OCI-M2 (cell line): ENCODE results near the gene CCDC40.
"Not testable (repeated sequence)": the region's sequence is repeated elsewhere in the genome, so short reads cannot be mapped to it uniquely, and the experiment has no call there.

ENCODE experiments used
- DNase-seq: peaks from one replicate; lab custom pipeline; 2025; ENCODE audit not compliant: unreplicated experiment; lab: John Stamatoyannopoulos, UW

The CCDC40 gene

DNA sequence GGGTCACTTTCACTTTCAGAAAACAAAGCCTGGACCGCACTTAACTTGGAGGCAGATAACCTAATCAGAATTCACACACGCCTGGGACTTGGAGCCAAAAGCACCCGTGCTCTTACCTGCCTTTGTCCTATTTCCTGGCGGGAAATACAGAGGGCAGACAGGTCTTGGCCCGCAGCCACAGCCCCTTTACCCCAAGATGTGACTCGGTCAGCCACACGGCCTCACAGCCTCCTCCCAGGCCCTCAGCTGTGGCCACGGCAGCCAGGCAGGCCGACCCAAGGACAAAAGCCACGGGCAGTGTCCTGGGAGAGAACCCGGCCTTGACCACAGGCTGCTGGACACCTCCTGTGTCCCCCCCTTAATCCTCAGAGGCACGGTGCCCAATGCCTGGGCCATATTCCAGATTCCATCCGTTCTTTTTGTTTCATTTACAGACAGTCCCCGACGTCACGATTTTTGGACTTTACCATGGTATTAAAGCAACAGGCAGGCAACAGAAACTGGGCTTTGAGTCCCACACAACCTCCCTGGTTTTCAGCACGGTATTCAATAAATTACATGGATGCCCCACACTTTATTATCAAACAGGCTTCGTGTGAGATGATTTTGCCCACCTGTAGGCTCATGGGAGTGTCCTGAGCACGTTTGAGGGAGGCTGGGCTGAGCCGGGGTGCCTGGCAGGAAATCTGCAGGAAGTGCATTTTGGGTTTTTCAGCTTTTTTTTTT is 34.8 kb downstream of the CCDC40 start:
- DNase-seq = no peak

DNA sequence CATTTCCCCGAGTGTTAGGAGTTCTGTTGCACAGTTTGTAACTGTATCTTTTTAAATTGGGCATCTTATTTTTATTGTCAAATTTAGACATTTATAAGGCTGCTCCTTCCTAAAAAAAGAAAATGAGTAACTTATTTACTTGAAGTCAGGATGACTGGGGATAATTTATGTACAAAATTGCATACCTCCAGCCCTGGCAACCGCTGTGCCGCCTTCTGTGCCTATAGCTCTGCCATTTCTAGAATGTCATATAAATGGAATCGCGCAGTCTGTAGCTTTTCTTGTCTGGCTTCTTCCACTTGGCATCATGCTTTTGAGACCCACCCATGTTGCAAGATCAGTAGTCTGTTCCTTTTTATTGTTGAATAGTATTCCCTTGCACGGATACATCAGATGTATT is 36.0 kb downstream of the CCDC40 start:
- no peak for DNase-seq

DNA sequence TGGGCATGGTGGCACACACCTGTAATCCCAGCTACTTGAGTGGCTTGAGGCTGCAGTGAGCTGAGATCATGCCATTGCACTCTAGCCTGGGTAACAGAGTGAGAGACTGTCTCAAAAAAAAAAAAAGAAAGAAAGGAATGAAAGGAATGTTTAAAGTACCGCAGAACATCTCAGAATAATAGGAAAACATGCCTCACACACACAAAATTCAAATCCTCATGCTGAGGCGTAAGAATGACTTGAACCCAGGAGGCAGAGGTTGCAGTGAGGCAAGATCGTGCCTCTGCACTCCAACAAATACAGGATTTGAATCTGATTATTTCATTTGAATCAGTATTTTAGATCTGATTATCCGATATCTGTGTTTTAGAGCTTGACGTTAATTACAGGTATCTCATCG is 43.6 kb downstream of the CCDC40 start:
- no peak for DNase-seq

DNA sequence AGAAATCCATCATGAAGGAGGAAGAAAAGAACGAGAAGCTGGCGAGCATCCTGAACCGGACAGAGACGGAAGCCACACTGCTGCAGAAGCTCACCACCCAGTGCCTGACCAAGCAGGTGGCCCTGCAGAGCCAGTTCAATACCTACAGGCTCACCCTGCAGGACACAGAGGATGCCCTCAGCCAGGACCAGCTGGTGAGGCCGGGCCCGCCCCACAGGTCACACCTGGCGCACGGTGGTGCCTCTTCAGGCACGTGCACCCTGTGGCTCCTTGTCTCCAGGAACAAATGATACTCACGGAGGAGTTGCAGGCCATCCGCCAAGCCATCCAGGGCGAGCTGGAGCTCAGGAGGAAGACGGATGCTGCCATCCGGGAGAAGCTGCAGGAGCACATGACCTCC is 45.2 kb downstream of the CCDC40 start:
- no peak for DNase-seq

DNA sequence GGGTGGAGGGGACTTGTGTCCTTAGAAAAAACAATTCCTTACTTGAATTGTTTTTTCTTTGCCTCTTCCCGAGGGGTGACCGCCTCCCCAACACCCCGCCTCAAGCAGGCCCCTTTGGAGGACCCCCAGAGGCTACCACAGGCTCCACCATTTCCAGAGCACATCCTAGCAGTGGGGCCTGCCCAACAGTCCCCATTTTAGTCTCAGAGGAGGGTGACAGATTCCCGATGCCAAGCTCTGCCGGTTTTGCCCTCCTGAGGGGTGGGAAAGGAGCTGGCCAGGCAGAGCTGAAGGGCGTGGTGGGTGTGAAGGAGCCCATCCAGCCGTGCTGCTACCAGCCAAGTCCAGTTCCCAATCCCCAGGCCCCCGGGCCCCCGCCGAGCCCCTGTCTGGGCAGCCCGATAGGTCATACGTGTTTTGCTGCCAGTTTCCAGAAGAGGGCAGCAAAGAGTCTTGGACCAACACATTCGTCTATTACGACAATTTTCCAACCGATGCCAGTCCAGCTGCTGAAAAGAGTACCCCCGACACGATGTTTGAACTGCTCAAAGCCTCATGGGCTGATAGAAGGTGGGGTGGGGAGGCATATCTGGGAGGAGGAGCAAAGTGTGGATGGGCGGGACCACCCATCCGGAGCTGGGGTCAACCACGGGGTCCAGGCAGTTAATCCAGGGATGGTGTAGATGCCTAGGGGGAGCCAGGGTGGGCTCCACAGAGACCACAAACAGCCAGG is 46.1 kb downstream of the CCDC40 start:
- peak; percentile 25 for DNase-seq

DNA sequence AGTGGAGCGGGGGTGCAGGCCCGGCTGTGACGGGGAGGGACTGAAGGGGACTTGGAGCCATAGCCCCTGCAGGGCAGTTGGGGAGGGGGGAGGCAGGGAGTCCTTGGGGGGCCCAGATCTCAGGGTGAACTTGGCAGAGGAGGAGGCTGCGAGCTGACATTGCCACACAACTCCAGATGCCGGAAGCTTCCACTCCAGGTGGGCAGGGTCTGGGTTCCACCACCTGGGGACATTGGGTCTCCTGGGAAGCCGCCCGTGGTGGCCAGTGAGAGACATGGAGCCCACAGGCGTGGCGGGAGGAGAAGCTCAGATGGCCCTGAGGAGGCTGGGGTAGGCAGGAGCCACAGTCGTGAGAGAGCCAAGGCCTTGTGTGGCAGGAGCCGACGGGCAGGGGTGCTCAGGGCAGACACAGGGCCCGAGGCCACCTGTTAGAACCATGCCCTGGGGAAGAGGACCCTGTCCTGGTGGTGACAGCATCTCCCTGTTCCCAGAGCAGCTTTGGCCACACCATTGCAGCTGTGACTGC is 46.8 kb downstream of the CCDC40 start:
- DNase-seq = no peak

DNA sequence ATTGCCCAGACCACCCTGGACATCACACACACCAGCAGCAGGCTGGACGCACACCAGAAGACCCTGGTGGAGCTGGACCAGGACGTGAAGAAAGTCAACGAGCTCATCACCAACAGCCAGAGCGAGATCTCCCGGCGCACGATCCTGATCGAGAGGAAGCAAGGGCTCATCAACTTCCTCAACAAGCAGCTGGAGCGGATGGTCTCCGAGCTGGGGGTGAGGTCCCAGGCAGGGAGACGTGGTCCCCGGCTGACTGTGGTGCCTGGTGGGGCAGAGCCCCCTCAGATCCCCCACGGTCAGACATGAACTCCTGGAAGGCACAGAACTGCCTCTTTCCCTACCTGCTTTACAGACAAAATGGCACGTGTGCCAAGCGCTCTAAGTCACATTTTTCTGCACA is 48.3 kb downstream of the CCDC40 start:
- DNase-seq = no peak

DNA sequence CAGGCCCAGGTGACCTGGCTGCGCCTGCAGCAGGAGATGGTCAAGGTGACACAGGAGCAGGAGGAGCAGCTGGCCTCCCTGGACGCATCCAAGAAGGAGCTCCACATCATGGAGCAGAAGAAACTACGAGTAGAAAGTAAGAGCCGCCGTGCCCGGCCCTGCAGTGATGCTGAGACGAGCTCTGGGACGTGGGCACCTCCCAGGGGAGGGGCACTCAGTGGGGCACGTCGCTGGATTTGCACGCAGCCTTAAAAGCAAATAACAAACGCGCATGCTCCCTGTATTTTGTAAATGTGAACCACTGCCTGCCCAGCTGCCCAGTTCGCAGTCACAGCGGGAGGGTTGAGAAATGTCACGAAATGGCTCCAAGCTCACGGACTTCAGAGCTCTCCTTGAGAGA is 49.6 kb downstream of the CCDC40 start:
- no peak for DNase-seq

DNA sequence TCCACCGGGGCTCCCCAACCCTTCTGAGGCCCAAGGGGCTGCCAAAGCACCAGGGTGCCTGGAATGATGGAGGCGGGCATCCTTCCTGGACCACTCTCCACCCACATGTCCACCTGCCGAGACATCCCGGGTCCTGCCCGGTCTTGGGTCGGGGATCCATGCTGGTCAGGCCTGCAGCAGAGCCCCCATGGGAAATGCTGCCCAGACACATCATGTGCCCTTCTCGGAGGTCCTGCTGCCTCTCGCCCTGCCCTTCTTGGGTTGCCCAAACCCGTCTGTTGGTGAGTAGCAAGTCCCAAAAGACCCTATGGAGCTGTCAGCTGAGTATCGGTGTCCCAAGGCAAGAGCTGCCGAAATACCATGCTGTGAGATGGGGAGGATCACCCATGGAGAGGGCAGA is 50.2 kb downstream of the CCDC40 start:
- DNase-seq = no peak

DNA sequence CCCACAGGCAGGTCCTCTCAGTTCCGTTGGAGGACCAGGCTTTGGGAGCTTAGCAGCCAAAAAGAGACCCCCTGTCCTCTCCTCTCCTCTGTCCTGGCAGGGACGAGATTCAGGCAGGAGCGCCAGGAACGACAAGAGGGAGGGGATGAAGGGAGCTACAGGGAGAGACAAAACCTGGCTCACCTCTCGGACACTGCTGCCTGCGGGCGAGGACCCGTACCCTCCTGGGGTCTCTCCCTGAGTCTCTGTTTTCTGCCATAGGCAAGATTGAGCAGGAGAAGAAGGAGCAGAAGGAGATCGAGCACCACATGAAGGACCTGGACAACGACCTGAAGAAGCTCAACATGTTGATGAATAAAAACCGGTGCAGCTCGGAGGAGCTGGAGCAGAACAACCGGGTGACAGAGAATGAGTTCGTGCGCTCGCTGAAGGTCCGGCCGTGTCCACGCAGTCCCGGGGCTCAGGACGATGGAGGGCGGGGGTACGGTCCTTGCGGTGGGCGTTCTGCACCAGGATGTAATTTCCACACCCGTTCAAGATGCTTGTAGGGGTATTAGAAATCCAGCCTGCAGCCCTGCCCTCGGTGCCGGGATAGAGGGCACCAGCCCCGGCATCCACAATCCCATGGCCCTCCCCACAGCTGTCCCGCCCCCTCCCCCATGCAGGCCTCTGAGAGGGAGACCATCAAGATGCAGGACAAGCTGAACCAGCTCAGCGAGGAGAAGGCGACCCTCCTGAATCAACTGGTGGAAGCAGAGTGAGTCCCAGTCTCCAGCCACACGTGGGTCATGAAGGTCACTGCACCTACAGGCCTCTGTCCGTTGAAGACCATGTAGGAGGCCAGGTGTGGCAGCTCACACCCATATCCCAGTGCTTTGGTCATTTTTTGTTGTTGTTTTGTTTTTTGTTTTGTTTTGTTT is 51.2 kb downstream of the CCDC40 start:
- DNase-seq = no peak

DNA sequence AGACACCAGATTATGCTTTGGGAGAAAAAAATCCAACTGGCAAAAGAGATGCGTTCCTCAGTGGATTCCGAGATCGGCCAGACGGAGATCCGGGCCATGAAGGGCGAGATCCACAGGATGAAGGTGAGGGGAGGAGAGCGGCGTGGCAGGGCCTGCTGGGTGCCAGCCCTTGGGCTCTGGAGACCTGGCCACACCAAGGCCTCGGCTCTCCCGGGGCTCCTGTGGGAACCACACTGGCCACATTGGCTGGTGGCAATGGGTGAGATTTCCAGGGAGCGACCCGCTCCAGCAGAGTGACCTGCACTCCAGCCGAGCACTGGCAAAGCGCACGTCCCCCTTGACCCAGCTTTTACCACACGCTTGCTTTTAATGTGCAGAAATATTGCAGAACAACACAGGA is 53.3 kb downstream of the CCDC40 start:
- DNase-seq = no peak

DNA sequence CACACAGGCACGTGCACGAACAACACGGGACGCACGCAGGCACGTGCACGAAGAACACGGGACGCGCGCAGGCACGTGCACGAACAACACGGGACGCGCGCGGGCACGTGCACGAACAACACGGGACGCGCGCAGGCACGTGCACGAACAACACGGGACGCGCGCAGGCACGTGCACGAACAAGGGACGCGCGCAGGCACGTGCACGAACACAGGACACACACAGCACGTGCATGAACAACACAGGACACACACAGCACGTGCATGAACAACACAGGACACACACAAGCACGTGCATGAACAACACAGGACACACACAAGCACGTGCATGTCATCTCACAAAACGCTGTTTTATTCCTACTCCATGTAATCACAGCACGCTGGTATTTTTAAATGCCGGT is 53.7 kb downstream of the CCDC40 start:
- DNase-seq = not testable (repeated sequence)

DNA sequence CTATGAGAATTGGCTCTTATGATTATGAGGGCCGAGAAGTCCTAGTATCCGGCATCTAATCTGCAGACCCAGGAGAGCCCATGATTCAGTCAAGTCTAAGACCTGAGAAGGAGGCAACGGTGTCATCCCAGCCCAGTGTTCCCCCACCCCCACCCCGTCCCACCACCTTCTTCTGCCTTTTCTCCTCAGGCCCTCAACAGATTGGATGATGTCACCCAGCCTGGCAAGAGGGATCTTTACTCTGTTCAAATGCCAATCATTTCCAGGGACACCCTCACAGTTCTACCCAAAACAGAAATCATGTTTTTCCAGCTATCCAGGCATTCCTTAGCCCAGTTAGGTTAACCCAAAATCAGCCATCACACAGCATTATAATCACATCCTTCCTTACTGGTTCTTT is 54.9 kb downstream of the CCDC40 start:
- no peak for DNase-seq

DNA sequence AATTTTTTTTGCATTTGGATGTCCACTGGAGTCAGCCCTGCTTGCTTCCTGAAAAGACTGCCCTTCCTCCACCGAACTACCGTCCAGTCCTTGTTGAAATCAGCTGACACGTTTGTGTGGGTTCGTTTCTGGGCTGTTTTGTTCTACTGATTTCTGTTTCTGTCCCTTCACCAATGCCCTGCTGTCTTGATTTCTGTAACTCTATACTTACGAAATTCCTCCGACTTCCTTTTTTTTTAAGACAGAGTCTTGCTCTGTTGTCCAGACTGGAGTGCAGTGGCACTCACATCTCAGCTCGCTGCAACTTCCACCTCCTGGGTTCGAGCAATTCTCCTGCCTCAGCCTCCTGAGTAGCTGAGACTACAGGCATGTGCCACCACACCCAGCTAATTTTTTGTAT is 56.5 kb downstream of the CCDC40 start:
- DNase-seq = no peak

DNA sequence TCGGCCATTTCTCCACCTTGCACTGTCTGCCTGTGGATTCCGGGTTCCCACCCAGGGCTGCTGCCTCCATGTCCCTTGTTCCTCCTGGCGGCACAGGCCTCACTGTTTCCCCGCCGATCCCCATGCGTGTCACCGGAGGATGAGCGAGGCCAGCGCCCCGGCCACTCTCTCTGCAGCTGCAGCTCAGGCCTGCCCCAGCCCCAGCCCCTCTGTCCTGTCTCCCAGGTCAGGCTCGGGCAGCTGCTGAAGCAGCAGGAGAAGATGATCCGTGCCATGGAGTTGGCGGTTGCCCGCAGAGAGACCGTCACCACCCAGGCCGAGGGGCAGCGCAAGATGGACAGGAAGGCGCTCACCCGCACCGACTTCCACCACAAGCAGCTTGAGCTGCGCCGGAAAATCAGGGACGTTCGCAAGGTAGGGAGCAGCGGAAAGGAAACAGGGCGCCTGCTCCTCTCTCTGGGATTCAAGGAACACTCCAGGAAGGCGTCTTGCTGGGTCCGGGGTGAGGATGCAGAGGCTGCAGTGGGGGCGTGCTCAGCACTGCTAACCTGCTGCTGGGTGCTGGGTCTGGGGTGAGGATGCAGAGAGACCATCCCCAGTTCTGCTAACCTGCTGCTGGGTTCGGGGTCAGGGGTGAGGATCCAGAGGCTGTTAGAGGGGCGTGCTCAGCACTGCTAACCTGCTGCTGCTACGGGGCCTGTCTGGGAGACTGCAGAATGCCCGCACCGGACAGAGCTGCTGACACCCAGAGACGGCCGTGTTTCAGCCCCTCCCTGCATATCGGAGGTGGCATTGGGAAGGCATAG is 58.8 kb downstream of the CCDC40 start:
- DNase-seq = no peak

DNA sequence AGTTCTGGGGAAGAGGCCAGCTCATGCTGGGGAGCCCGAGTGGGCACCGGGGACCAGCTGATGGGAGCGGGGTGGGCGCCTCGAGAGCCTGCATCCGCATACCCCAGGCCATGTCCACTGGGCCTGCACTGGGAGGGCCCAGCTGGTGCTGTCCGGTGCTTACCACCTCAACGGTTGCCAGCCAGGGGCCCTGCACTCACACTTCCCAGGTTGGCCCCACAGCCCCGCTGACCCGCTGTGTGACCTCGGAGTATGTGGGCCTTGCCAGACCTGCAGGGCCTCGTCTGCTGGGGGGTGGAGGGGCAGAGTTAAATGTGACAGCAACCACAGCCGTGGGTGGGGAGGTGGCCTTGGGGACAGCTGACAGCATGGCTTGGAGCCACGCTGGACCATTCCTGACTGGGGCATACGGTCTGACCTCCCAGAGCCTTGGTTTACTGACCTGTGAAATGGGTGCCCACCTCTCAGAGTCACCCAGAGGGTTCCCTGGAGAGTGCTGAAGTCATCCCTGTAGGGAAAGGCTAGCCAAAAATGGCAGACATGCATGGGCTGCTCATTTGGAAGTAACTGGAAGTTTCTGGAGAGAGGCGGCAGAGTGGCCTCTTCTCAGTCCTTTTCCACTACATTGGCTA is 59.5 kb downstream of the CCDC40 start:
- DNase-seq = no peak

DNA sequence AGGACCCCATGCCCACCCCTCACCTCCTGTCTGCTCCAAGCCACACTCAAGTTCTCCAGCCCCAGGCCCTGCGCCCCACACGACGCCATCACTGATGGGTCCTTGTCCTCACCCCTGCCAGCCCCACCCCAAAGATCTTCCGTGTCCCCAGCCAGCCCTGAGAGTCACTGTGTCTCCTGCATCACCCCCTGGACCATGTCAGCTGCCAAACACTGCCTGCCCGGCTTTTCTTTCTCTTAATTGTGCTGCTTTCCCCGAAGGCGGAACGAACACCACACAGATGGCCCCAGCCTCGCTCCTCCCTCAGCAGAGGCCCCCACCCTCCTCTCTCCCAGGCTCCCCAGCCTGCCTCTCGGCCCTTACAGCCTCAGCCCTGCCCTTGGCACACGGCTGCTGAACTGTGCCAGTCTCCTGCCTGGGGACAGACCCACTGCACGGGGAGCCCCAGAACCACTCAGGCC is 60.1 kb downstream of the CCDC40 start:
- no peak for DNase-seq

DNA sequence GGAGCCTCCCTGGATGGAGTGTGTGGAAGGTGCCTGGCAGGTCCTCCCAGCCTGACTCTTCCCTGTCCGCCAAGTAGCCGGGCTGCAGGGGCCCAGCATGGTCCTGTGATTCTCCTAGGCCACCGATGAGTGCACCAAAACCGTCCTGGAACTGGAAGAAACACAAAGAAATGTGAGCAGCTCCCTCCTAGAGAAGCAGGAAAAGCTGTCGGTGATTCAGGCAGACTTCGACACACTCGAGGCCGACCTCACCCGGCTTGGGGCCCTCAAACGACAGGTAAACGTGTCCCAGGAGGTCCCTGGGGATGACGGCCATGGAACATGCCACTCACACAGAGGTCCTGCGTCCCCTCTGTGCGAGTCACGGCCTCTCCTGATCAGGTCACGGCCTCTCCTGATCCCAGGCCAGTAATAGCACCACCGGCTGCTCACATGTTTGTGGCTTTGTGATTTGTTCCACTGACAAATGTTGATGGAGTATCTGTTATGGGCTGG is 60.7 kb downstream of the CCDC40 start:
- DNase-seq = no peak

DNA sequence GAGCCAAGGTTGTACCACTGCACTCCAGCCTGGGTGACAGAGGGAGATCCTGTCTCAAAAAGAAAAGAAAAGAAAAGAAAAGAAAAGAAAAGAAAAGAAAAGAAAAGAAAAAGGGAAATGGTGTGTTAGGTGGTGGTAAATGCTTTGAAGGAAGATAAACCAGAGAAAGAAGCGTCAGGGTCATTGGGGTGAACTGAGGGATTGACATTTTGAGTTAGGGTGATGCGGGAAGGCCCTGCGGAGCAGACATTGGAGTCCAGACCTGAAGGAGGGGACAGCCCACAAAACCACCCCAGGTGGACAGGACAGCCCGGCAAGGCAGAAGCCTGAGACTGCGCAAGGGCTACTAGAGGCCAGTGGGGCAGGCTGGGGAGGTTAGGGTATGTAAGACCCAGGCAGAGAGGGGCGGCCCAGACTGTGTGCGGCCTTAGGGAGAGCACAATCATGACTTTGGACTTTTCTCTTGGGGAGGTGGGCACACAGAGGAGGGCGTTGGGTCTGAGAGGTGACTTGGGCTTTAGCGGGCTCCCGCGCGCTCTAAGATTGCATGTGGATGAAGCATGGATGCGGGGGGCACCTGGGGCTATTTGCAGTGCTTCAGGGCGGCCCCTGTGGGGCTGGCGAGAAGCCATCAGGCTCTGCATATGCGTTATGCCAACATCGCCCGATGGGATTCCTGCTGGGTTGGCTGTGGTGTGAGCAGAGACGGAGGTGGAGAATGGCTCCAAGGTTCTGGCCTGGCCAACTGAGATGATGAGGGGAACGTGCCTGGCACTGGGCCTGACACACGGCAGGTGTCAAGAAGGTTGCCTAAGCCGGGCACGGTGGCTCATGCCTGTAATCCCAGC is 61.6 kb downstream of the CCDC40 start:
- DNase-seq = no peak
